ENCODE measurements around the gene CALML4.

CALML4 gene

DNA sequence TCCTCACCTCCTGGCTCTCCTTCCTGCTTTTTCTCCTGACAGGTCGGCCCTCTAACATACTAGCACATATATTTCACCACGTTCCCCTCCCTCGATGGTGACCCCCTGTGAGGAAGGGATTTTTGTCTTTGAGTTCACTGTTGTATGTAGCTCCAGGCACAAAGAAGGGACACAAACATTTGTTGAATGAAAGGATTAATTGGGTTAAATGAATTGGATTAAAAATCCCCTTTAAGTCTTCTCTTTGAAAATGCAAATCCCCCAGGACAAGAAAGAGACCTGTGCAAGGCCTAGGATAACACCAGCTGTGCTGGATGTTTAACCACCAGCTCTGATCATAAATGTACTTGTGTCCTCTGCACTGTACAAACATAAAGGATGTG lies 3.3 kb downstream of the CALML4 start:
- DNase-seq (ENCODE audit: low read depth): no peak
- H3K4me3 ChIP-seq (ENCODE audit: low read depth, low read length): no peak overlapping the region
- TF ChIP-seq, protein P1, sequence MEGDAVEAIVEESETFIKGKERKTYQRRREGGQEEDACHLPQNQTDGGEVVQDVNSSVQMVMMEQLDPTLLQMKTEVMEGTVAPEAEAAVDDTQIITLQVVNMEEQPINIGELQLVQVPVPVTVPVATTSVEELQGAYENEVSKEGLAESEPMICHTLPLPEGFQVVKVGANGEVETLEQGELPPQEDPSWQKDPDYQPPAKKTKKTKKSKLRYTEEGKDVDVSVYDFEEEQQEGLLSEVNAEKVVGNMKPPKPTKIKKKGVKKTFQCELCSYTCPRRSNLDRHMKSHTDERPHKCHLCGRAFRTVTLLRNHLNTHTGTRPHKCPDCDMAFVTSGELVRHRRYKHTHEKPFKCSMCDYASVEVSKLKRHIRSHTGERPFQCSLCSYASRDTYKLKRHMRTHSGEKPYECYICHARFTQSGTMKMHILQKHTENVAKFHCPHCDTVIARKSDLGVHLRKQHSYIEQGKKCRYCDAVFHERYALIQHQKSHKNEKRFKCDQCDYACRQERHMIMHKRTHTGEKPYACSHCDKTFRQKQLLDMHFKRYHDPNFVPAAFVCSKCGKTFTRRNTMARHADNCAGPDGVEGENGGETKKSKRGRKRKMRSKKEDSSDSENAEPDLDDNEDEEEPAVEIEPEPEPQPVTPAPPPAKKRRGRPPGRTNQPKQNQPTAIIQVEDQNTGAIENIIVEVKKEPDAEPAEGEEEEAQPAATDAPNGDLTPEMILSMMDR (IDR thresholded peaks at IDR 0.05; ENCODE audit: insufficient read depth, low read depth, low read length, missing control alignments): no peak

DNA sequence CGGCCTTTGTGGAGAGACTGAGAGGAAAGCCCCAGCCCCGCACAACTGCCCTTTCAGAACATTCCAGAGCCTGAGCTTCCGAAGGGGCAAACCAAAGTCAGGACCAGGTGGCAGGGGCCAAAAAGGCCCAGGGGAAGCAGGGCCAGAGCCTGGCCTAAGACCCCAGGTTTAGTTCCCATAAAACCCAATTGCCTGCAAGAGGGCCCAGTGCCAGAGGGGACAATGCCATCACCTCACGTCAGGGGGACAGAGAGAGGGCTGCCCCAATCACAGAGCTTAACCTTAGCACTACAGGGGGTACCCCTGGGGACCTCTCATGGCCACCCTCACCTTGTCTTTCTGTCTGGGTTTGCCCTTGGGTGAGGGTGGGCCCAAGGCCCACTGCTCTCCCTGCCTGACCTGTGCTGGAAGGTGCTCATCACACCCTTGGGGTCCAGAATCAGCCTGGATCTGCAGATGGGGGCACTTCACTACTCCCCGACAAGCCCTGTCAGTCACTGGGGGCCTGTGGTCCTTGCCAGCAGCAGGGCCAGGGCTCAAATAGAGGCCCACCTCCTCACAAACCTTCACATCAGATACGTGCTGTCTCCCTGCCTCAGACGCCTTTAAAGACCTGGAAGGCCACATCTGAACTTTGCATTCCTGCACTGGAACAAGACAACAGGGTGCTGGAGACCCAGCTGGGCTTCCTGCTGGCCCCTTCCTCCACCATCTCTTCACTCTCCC lies 3.8 kb downstream of the CALML4 start:
- H3K4me3 ChIP-seq (ENCODE audit: low read depth, low read length): no peak overlapping the region
- TF ChIP-seq, protein P1 (IDR thresholded peaks at IDR 0.05; ENCODE audit: insufficient read depth, low read depth, low read length, missing control alignments): no peak
- no peak for DNase-seq (ENCODE audit: low read depth)

- TF ChIP-seq, protein P1 (IDR thresholded peaks at IDR 0.05; ENCODE audit: insufficient read depth, low read depth, low read length, missing control alignments): no peak
- H3K4me3 ChIP-seq (ENCODE audit: low read depth, low read length): no peak overlapping the region
These were observed 4.9 kb downstream of the CALML4 start for GRCh38 chr15:68200016-68200861.

GRCh38 chr15:68199340-68199739 lies 5.8 kb downstream of the CALML4 start:
- no peak for DNase-seq (ENCODE audit: low read depth)
- TF ChIP-seq, protein P1 (IDR thresholded peaks at IDR 0.05; ENCODE audit: insufficient read depth, low read depth, low read length, missing control alignments): no peak
- H3K4me3 ChIP-seq (ENCODE audit: low read depth, low read length): no peak overlapping the region

More at GRCh38 chr15:68200016-68200861, 4.9 kb downstream of the CALML4 start:
- DNase-seq (ENCODE audit: low read depth): no peak

DNA sequence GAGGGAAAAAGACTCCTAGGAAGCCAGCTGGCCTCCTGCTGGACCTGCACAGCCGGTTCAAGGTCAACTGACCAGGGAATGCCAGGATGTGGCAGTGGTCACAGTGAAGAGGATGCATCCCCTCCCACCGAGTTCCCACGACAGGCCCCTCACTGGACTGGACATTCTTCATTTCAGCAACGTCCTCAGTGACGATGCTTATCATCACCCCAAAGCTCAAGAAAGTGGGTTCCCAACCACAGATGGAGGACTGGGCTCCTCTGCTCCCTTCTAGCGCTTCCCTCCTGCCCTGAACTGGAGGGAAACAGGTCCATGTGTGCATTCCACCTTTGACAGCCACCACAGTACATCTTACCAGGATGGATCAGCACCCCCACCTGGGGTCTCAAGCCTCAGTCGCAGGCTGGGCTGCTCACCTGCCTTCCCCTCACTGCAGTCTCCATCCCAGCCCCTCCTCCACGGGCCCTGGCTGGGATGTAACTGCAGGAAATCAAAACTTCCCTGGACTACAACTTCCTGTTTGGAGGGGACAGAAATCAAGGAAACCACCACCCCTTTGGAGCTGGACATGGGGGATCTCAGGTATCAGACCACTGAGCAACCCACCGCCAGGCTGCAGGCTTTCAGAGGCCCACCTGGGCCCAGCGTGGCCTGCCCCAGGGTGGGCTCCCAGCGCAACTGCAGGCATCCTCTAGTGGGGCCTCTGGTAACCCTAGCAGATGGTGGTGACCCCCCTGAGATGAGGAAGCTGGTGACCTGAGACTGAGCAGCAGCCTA lies 7.3 kb downstream of the CALML4 start:
- no peak for DNase-seq (ENCODE audit: low read depth)
- no peak overlapping the region for H3K4me3 ChIP-seq (ENCODE audit: low read depth, low read length)
- TF ChIP-seq, protein P1 (IDR thresholded peaks at IDR 0.05; ENCODE audit: insufficient read depth, low read depth, low read length, missing control alignments): no peak

DNA sequence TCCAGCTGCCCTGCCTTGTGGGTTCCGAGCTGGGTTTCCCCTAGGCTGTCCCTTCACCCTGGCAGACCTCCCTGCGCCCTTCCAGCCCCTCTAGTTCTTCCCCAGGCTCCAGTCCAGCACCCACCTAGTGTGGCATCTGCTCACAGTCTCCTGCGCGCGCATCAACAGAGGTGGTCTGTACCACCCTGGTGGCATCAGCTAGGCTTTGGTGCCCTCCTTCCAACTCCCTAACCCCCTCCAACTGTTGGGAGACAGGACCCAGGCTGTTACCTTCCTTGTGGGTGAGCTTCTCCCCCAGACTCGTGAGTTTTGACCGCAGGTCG lies 8.0 kb downstream of the CALML4 start:
- no peak for DNase-seq (ENCODE audit: low read depth)
- H3K4me3 ChIP-seq (ENCODE audit: low read depth, low read length): no peak overlapping the region
- TF ChIP-seq, protein P1 (IDR thresholded peaks at IDR 0.05; ENCODE audit: insufficient read depth, low read depth, low read length, missing control alignments): no peak
